Measurements from ENCODE around the gene BCAS4.

DNA sequence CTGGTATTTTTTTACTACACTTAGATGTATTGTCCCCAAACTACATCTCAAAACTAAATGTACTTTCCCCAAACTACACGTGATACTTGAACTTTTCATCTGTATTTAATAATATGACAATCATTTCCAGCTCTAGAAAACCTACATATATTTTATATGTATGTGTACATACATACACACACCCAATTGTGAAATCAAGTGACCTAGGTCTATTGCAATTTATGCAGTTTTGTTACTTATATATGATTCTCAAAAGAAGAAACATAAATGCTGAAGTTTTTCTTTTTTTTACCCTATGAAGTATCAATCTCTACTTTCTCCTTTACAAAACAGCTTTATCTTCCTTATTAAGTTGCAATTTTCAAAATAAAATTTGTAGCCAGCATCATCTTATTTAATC, 131.7 kb downstream of the BCAS4 start:
- no peak for TF ChIP-seq EZH2 (IDR thresholded peaks at IDR 0.05; ENCODE audit: borderline replicate concordance, low read depth, low read length, severe bottlenecking)
- TF ChIP-seq, protein P1, sequence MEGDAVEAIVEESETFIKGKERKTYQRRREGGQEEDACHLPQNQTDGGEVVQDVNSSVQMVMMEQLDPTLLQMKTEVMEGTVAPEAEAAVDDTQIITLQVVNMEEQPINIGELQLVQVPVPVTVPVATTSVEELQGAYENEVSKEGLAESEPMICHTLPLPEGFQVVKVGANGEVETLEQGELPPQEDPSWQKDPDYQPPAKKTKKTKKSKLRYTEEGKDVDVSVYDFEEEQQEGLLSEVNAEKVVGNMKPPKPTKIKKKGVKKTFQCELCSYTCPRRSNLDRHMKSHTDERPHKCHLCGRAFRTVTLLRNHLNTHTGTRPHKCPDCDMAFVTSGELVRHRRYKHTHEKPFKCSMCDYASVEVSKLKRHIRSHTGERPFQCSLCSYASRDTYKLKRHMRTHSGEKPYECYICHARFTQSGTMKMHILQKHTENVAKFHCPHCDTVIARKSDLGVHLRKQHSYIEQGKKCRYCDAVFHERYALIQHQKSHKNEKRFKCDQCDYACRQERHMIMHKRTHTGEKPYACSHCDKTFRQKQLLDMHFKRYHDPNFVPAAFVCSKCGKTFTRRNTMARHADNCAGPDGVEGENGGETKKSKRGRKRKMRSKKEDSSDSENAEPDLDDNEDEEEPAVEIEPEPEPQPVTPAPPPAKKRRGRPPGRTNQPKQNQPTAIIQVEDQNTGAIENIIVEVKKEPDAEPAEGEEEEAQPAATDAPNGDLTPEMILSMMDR (IDR thresholded peaks at IDR 0.05; ENCODE audit: borderline replicate concordance, extremely low read depth, low read length, poor library complexity, severe bottlenecking), result no peak

All from DND-41 (cell line).